Left renal cortex interstitium (tissue), 4 donors: ENCODE measurements around the gene SNIP1. TPM values are rescaled to one million over a fixed set of nuclear protein-coding genes. Genes with fewer than 3 reads are reported as not detected.
"Not testable (repeated sequence)": the region's sequence is repeated elsewhere in the genome, so short reads cannot be mapped to it uniquely, and the experiment has no call there.

ENCODE experiments used
- DNase-seq, 4 donors: peaks; one replicate each; pipeline ENCODE4 v3.0.0-alpha.2; 2013; ENCODE audit warnings: low read depth in 4 of 4, low spot score in 2 of 4, missing footprints in 1 of 4
- polyA plus RNA-seq, 4 donors: library from polyadenylated mRNA; unstranded; fragments of 120-200 nt; gene quantifications; one replicate each; pipeline ENCODE4 v1.2.1, GENCODE V29; 2013; ENCODE audit not compliant: insufficient read length in 4 of 4

Gene SNIP1
- polyA plus RNA-seq, 4 donors = 13.0 to 15.6 (median 14.0) TPM

GRCh38 chr1:37515185-37516034 is 38.7 kb downstream of the SNIP1 start:
- no peak for DNase-seq

- peak in 3 of 4 donors; percentile 72 to 79 (median 74) for DNase-seq
Observed at GRCh38 chr1:37514350-37515184, 39.5 kb downstream of the SNIP1 start, which contains the start of gene MEAF6. MEAF6 (minus strand) TSS chr1:37514766; CDS start chr1:37514746, 20 bp downstream.

GRCh38 chr1:37513795-37514349 is 40.2 kb downstream of the SNIP1 start:
- DNase-seq = peak in 1 of 4 donors; percentile 24

DNA sequence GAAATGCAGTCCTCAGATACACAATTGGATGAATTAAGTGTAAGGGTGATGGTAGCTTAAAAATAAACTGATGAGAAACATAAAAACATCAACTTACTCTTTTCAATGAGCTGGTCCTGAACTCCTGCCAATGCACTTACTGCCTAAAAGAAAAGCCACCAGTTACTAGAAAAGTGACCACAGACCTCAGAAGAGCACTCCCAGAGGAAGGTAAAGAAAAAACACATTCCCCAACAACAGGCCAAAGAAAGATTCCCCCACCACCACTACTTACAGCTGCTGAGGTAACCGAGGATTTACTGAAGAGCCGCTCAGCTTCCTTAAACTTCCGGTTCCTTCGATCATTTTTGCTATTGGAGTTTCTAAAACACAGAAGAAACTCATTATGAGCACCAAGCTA is 44.9 kb downstream of the SNIP1 start:
- DNase-seq = no peak

DNA sequence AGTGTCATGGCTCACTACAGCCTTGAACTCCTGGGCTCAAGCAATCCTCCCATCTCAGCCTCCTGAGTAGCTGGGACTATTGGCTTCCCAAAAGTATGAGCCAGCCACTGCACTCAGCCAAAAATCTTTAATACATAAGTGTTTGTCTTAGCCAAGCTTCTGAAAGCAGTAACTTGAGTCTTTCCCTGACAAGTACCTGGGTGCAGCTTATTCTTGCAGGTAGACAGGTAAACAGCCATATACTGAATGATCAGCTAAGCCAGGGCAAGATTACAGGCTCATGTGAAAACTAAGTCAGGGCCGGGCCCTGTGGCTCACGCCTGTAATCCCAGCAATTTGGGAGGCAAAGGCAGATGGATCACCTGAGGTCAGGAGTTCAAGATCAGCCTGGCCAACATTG is 47.4 kb downstream of the SNIP1 start:
- DNase-seq = no peak

- not testable (repeated sequence) for DNase-seq
Observed at GRCh38 chr1:37502791-37503190, 51.3 kb downstream of the SNIP1 start.

- DNase-seq = no peak
Observed at GRCh38 chr1:37502104-37502503, 52.0 kb downstream of the SNIP1 start.

GRCh38 chr1:37501661-37502060 is 52.4 kb downstream of the SNIP1 start:
- DNase-seq = no peak

GRCh38 chr1:37498872-37499617 is 55.0 kb downstream of the SNIP1 start:
- DNase-seq = no peak

DNA sequence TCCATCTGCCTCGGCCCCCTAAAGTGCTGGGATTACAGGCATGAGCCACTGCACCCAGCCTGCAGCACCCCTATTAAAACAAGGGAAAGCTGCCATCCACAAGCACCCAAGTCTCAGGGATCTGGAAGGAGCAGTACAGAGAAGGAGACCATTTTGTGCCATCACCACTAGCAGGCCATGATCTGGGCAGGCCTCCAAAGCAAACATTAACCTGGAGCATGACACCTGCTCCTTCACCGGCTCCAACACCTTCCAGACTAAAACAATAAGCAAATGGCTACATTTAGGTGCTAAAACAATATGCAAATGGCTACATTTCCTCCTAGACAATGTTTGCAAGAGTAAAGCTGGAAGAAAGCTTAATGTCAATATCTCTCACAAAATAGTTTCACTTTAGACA is 56.3 kb downstream of the SNIP1 start:
- DNase-seq = no peak

- no peak for DNase-seq
Observed at GRCh38 chr1:37495875-37496274, 58.2 kb downstream of the SNIP1 start.

DNA sequence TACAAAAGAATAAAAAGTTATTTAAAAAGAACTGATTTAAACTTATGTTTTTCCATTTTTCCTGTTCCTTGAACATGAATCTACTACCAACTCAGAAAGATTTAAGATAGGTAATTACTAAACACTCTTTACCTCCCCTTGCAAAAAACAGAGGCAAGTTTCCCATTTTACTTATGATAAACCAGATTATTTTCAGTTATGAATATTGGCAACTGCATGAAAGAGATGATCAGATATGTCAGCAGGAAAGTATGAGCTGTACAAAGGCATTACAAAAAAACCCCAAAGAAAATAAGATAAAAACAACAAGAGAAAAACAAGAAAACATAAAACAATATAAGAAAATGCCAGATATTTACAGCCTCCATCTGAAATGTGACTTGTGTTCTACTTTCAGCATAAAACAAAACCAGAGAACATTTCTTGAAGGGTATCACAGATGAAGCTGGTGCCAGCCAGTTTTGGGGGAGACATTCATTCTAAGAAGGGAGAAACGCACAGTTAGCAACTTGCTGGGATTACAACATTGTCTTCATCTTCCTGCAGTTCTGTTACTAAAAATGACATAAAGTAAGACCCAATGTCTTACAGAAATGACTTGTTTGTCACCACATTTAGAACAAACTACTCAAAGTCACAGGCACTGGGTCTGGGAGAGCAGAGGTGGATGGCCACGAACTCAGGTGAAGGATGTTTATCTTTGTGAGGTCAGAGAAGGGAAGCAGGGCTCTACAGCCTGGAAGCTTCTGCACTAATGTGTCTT is 60.6 kb downstream of the SNIP1 start:
- no peak for DNase-seq

DNA sequence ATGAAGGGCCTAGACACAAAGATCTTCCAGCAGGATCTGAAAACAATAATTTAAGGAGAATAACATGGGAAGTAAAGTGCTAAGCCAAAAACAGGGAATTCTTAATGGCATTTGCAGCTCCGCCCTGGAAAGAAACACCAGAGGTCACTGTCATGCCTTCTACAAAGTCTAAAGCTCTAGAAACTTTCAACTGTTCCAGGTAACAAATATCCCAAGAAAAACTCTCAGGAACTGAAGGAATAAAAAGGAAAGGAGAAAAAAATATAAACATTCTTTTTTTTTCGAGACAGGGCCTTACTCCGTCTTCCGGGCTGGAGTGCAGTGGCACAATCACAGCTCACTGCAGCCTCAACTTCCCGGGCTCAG is 66.5 kb downstream of the SNIP1 start:
- no peak for DNase-seq

DNA sequence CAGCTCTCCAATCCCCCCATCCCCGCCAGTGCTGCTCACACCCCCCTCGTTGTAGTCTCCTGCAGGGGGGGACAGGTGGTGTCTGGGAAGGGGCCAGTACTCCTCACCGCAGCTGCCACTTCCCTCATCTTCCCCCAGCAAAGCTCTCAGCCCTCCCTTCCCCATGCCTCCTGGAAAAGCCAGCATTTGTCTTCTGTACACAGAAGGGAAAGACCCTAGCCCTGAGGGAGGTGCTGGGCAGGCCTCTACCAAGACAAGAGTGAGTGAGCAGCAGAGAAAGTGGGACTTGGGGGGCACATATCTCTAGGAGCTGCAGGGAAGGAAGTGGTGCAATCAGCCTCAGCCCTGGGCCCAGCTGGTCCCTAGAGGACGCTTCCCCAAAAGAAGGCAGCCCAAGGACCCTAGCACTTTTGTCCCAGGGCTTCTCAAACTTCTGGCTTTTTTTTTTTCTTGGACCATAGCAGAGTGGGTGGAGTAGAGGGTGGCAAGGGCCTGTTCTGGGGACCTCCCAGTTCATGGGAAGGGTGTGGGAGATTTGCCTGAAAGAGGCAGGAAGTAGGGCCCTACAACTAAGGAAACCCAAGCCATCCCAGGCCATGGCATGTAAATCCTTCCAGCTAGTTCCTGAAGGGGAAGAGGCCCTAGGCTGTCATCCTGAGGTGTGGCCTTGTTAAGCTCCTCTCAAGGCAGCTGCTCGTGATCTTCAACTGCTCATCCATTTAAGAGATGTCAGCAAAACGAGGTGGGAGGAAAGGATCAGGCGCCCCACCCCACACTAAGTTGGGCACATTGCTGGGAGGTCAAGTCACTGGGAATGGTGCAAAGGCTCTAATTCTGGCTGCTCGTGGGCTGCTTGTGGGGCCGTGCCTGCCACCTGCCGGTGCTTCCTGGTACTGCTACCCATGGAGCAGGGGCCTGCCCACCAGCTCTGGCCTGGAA is 67.1 kb downstream of the SNIP1 start:
- DNase-seq = no peak

- no peak for DNase-seq
Observed at GRCh38 chr1:37485902-37486679, 68.0 kb downstream of the SNIP1 start.
